Measurements from ENCODE around the gene GJB4.

DNA sequence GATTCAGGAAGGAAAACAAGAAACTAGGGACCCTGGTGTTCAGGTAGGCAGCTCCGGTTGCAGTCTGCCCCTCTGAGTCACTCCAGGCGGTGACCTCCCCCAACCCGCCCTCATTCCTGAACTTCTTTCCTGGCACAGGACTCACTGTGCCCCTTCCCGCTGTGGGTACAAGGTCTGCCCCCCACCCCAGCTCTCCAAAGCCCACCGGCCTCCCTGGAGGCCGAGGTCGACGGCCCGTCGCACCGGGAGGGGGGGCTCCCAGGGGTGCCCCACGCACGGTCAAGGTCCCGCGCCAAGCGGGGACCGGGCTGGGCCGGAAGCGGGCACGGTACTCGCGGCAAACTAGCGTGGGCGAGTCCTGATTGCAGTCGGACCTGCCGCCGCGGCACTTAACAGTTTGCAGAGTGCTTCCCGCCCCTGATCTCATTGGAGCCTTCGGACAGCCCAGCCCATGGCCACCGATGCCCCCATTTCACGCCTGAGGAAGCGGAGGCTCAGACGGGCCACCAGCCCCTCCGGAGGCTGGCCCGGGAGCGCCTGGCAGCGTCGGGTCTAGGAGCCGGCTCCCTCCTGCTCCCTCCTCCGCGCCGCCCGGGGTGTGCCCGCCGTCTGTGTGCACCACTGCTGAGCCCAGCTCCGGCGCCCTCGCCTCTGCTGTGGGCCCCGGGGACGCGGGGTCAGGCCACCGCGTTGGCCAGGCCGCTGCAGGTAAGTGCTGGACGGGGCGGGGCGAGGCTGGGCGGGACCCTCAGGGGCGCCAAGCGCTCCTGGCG, 21.7 kb downstream of the GJB4 start, which contains the start of gene GJB3:
- TF ChIP-seq, protein P1, sequence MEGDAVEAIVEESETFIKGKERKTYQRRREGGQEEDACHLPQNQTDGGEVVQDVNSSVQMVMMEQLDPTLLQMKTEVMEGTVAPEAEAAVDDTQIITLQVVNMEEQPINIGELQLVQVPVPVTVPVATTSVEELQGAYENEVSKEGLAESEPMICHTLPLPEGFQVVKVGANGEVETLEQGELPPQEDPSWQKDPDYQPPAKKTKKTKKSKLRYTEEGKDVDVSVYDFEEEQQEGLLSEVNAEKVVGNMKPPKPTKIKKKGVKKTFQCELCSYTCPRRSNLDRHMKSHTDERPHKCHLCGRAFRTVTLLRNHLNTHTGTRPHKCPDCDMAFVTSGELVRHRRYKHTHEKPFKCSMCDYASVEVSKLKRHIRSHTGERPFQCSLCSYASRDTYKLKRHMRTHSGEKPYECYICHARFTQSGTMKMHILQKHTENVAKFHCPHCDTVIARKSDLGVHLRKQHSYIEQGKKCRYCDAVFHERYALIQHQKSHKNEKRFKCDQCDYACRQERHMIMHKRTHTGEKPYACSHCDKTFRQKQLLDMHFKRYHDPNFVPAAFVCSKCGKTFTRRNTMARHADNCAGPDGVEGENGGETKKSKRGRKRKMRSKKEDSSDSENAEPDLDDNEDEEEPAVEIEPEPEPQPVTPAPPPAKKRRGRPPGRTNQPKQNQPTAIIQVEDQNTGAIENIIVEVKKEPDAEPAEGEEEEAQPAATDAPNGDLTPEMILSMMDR (IDR thresholded peaks at IDR 0.05; ENCODE audit: low read depth, low read length, poor library complexity, severe bottlenecking) = no peak
- TF ChIP-seq EZH2phosphoT487 (IDR thresholded peaks at IDR 0.05; ENCODE audit: borderline replicate concordance, low read length) = no peak
